Ishikawa (cell line): ENCODE data around the gene NRIP3.

ENCODE experiments used
- CEBPB ChIP-seq: IDR thresholded peaks from 2 replicates; pipeline ENCODE4 v1.6.1; 2012
- CREB1 ChIP-seq: IDR thresholded peaks from 2 replicates; pipeline ENCODE4 v1.6.1; 2012; ENCODE audit warnings: low read depth
- EGR1 ChIP-seq: IDR thresholded peaks from 2 replicates; pipeline ENCODE4 v1.6.1; 2012
- EP300 ChIP-seq: IDR thresholded peaks from 2 replicates; pipeline ENCODE4 v1.6.1; 2012; ENCODE audit warnings: borderline replicate concordance
- FOXM1 ChIP-seq: IDR thresholded peaks from 2 replicates; pipeline ENCODE4 v1.6.1; 2012; ENCODE audit warnings: low read depth, borderline replicate concordance
- MAX ChIP-seq: IDR thresholded peaks from 2 replicates; pipeline ENCODE4 v1.6.1; 2012
- NFIC ChIP-seq: IDR thresholded peaks from 2 replicates; pipeline ENCODE4 v1.6.1; 2012
- RAD21 ChIP-seq: IDR thresholded peaks from 2 replicates; pipeline ENCODE4 v1.6.1; 2012; ENCODE audit warnings: low read depth
- REST ChIP-seq: IDR thresholded peaks from 2 replicates; pipeline ENCODE4 v1.6.1; 2012; ENCODE audit warnings: low read depth, mild to moderate bottlenecking
- TAF1 ChIP-seq: IDR thresholded peaks from 2 replicates; pipeline ENCODE4 v1.6.1; 2012; ENCODE audit warnings: low read depth, mild to moderate bottlenecking
- TCF12 ChIP-seq: IDR thresholded peaks from 2 replicates; pipeline ENCODE4 v1.6.1; 2012; ENCODE audit warnings: low read depth
- TEAD4 ChIP-seq: IDR thresholded peaks from 2 replicates; pipeline ENCODE4 v1.6.1; 2012
- USF1 ChIP-seq: IDR thresholded peaks from 2 replicates; pipeline ENCODE4 v1.6.1; 2012
- YY1 ChIP-seq: IDR thresholded peaks from 2 replicates; pipeline ENCODE4 v1.6.1; 2012; ENCODE audit warnings: low read depth
- ZBTB7A ChIP-seq: IDR thresholded peaks from 2 replicates; pipeline ENCODE4 v1.6.1; 2012; ENCODE audit warnings: low read depth

NRIP3 gene

GRCh38 chr11:8980485-8980884 is 23.3 kb downstream of the NRIP3 start:
- TF ChIP-seq CEBPB (no peak), EP300 (no peak), TEAD4 (no peak), EGR1 (no peak), MAX (no peak), REST (no peak), TCF12 (no peak)

- no peak for TF ChIP-seq TAF1
- no peak for TF ChIP-seq MAX
- no peak for TF ChIP-seq NFIC
- TF ChIP-seq YY1: no peak
- no peak for TF ChIP-seq TCF12
- no peak for TF ChIP-seq ZBTB7A
Measured at GRCh38 chr11:8973121-8973520, 30.7 kb downstream of the NRIP3 start.

GRCh38 chr11:8971924-8972316 is 31.9 kb downstream of the NRIP3 start:
- TF ChIP-seq NFIC (no peak), ZBTB7A (no peak), USF1 (no peak), CREB1 (no peak), RAD21 (no peak), TAF1 (no peak), CEBPB (no peak), TCF12 (no peak)

- TF ChIP-seq CREB1: no peak
Measured at GRCh38 chr11:8971196-8971923, 32.4 kb downstream of the NRIP3 start.

- TF ChIP-seq CREB1: no peak
- TF ChIP-seq YY1: no peak
- no peak for TF ChIP-seq FOXM1
- TF ChIP-seq USF1: no peak
- no peak for TF ChIP-seq TAF1
- TF ChIP-seq NFIC: no peak
- TF ChIP-seq EGR1: no peak
- no peak for TF ChIP-seq RAD21
- no peak for TF ChIP-seq TCF12
- TF ChIP-seq CEBPB: no peak
Measured at GRCh38 chr11:8967184-8967583, 36.6 kb downstream of the NRIP3 start.

GRCh38 chr11:8964324-8965320 is 39.2 kb downstream of the NRIP3 start, which contains the start of gene TMEM9B:
Gene TMEM9B, minus strand, starts transcription at chr11:8964442. Its CDS starts 129 bp downstream, at chr11:8964313.
- TF ChIP-seq CREB1 (peak; percentile 91), YY1 (no peak; the same call in 1 of the 2 replicates), TEAD4 (no peak), EGR1 (peak; percentile 98), ZBTB7A (peak; percentile 45; the same call in 1 of the 2 replicates), FOXM1 (0 out of 2 replicates have a peak, but pooled peaks have one; percentile 27), EP300 (no peak), USF1 (peak; percentile 58), TCF12 (peak; percentile 35; the same call in 1 of the 2 replicates), MAX (peak; percentile 40), TAF1 (peak; percentile 79)
